Measurements from ENCODE around the gene IGSF23. TPM values are rescaled to one million over a fixed set of nuclear protein-coding genes. Genes with fewer than 3 reads are reported as not detected.
A peak's percentile ranks its signal among the peaks of the same experiment; 100 is the strongest.

Gene IGSF23
- total and polyA plus RNA-seq, 2 of the 13 experiments (the other 11 are each of a cell fraction or from before 2014, with no cell fraction given), result 2.3 to 8.8 TPM

GRCh38 chr19:44657211-44657921 lies 44.0 kb downstream of the IGSF23 start:
- FAIRE-seq (peak; percentile 75), DNase-seq (ENCODE audit: low spot score) (peak; percentile 62), ATAC-seq (peak; percentile 81)
- ChIA-PET CTCF (ENCODE audit: low intra/inter-chr PET ratio, low total read pairs) (interaction anchor here (0.7 to 5.4 kb wide), 7 partner anchors 47 to 89 kb away, joined by 3 to 45 read pairs (median 4); no protein-coding TSS in a partner anchor), POLR2A (interaction anchor here (1.0 to 3.4 kb wide), 6 partner anchors 32 to 86 kb away, joined by 4 to 22 read pairs (median 12); partner anchors contain the start of gene IGSF23)
- Histone ChIP-seq H3K9ac (ENCODE audit: insufficient read depth, low read depth, low read length) (no peak overlapping the region), H3K4me2 (ENCODE audit: low read depth, low read length) (no peak overlapping the region), H3K9me3 (ENCODE audit: low read length) (no peaks in the 10 kb centered on the region), H3K27me3 (ENCODE audit: control insufficient read depth in 1 of 2, insufficient read depth in 2 of 2, low read length in 2 of 2) (no peaks in the 10 kb centered on the region), H3K4me1 (ENCODE audit: insufficient read depth, low read length) (no peaks in the 10 kb centered on the region), H3K4me3 (replicated peaks in 1 of 3; ENCODE audit: insufficient read depth in 1 of 3, low read depth in 2 of 3, low read length in 3 of 3) (no peak overlapping the region), H3K27ac (ENCODE audit: extremely low read length, insufficient read depth, low read length) (no peak overlapping the region), H4K20me1 (ENCODE audit: insufficient read depth, low read length) (0 out of 2 replicates have a peak, but pooled peaks cover 4% of the 10 kb centered on the region), H3K36me3 (replicated peaks in 1 of 2; ENCODE audit: control insufficient read depth in 1 of 2, insufficient read depth in 2 of 2, low read length in 2 of 2) (peaks cover 46 to 90% of the 10 kb centered on the region in 2 experiments), H2AFZ (ENCODE audit: low read length) (no peak overlapping the region), H3K79me2 (ENCODE audit: insufficient read depth, low read length) (no peaks in the 10 kb centered on the region)
- intact Hi-C loops (cut with micrococcal nuclease; ENCODE audit: unreplicated experiment), result loop anchor here (1.0 kb wide), 3 partner anchors 47 to 86 kb away; no protein-coding TSS in a partner anchor
- 64% methylated on average over 24 of the region's 25 CpGs for WGBS (ENCODE audit: low lambda C conversion rate)
- no TSS peak for BruUV-seq (replicated peaks)
- in situ Hi-C loops (cut with HindIII; ENCODE audit: extremely low pct_ligation_motif_present, low pct_unique_long_range_greater_than_20kb), result loop anchor here (5.0 kb wide), 2 partner anchors 45 to 85 kb away; partner anchors contain the start of gene IGSF23
- TF ChIP-seq MEF2D (CRISPR knock-in tag; IDR thresholded peaks at IDR 0.05) (no peak), GLMP (CRISPR knock-in tag; IDR thresholded peaks at IDR 0.05; ENCODE audit: borderline replicate concordance) (no peak), ZNF232 (CRISPR knock-in tag; IDR thresholded peaks at IDR 0.05; ENCODE audit: borderline replicate concordance) (no peak), SIN3B (IDR thresholded peaks at IDR 0.05; ENCODE audit: low read length) (no peak), HNF1B (CRISPR knock-in tag; IDR thresholded peaks at IDR 0.05) (0 out of 2 replicates have a peak, but pooled peaks have one; percentile 10), CTCF (CRISPR knock-in tag; IDR thresholded peaks at IDR 0.05) (peak; percentile 95), BRF2 (CRISPR knock-in tag; IDR thresholded peaks at IDR 0.05) (no peak), SAFB2 (CRISPR knock-in tag; IDR thresholded peaks at IDR 0.05; ENCODE audit: borderline replicate concordance, low read depth) (no peak), NFYB (CRISPR knock-in tag; IDR thresholded peaks at IDR 0.05) (no peak), AGO2 (optimal IDR thresholded peaks at IDR 0.05; ENCODE audit: low read depth, low read length) (peak; percentile 89), SRSF1 (optimal IDR thresholded peaks at IDR 0.05; ENCODE audit: low read depth, low read length) (peak; percentile 27), SP5 (CRISPR knock-in tag; IDR thresholded peaks at IDR 0.05; ENCODE audit: borderline replicate concordance, low read depth) (no peak)
- TF ChIP-seq, protein P1, sequence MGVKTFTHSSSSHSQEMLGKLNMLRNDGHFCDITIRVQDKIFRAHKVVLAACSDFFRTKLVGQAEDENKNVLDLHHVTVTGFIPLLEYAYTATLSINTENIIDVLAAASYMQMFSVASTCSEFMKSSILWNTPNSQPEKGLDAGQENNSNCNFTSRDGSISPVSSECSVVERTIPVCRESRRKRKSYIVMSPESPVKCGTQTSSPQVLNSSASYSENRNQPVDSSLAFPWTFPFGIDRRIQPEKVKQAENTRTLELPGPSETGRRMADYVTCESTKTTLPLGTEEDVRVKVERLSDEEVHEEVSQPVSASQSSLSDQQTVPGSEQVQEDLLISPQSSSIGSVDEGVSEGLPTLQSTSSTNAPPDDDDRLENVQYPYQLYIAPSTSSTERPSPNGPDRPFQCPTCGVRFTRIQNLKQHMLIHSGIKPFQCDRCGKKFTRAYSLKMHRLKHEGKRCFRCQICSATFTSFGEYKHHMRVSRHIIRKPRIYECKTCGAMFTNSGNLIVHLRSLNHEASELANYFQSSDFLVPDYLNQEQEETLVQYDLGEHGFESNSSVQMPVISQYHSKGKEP (CRISPR knock-in tag; IDR thresholded peaks at IDR 0.05), result no peak
- TF ChIP-seq, protein P2, sequence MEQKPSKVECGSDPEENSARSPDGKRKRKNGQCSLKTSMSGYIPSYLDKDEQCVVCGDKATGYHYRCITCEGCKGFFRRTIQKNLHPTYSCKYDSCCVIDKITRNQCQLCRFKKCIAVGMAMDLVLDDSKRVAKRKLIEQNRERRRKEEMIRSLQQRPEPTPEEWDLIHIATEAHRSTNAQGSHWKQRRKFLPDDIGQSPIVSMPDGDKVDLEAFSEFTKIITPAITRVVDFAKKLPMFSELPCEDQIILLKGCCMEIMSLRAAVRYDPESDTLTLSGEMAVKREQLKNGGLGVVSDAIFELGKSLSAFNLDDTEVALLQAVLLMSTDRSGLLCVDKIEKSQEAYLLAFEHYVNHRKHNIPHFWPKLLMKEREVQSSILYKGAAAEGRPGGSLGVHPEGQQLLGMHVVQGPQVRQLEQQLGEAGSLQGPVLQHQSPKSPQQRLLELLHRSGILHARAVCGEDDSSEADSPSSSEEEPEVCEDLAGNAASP (CRISPR knock-in tag; IDR thresholded peaks at IDR 0.05; ENCODE audit: borderline replicate concordance), result no peak
